ENCODE measurements around the gene PAGE4. TPM values are rescaled to one million over a fixed set of nuclear protein-coding genes. Genes with fewer than 3 reads are reported as not detected.

PAGE4 gene
- total and polyA plus RNA-seq, 9 of the 15 experiments (the other 6 are each of a cell fraction or from before 2014, with no cell fraction given): 0.99 to 8.0 (median 3.9) TPM

- TF ChIP-seq POLR3A (IDR thresholded peaks at IDR 0.05; ENCODE audit: borderline replicate concordance, extremely low read depth, insufficient read depth, insufficient read length): no peak
- TF ChIP-seq ZNF785 (CRISPR knock-in tag; IDR thresholded peaks at IDR 0.05): no peak
- TF ChIP-seq ARID1B (IDR thresholded peaks at IDR 0.05): peak; percentile 55; the same call in 1 of the 2 replicates
- no peak for TF ChIP-seq HDAC2 (IDR thresholded peaks at IDR 0.05)
- no peak for TF ChIP-seq MLLT1 (IDR thresholded peaks at IDR 0.05)
- peak in 1 of 3 experiments; percentile 37; a peak in 1 of 6 replicates for TF ChIP-seq ZBTB11 (CRISPR knock-in tag; IDR thresholded peaks at IDR 0.05)
- TF ChIP-seq ZNF263 (CRISPR knock-in tag; IDR thresholded peaks at IDR 0.05; ENCODE audit: borderline replicate concordance): no peak
- no peak for TF ChIP-seq KLF1 (tag; IDR thresholded peaks at IDR 0.05)
- TF ChIP-seq RUNX1 (IDR thresholded peaks at IDR 0.05; ENCODE audit: low read depth): no peak
- TF ChIP-seq ZNF444 (CRISPR knock-in tag; IDR thresholded peaks at IDR 0.05): no peak
- TF ChIP-seq GTF2A2 (tag; IDR thresholded peaks at IDR 0.05): no peak
- TF ChIP-seq ZNF764 (CRISPR knock-in tag; IDR thresholded peaks at IDR 0.05; ENCODE audit: low read depth): no peak
- TF ChIP-seq ZNF780A (CRISPR knock-in tag; IDR thresholded peaks at IDR 0.05): no peak
- TF ChIP-seq ZNF121 (CRISPR knock-in tag; conservative IDR thresholded peaks at IDR 0.05): no peak
- TF ChIP-seq NUFIP1 (IDR thresholded peaks at IDR 0.05; ENCODE audit: partially characterized antibody): no peak
- TF ChIP-seq FOXP4 (CRISPR knock-in tag; IDR thresholded peaks at IDR 0.05; ENCODE audit: borderline replicate concordance): no peak
- no peak for TF ChIP-seq IRF9 (tag; IDR thresholded peaks at IDR 0.05)
- no peak for TF ChIP-seq THAP7 (CRISPR knock-in tag; IDR thresholded peaks at IDR 0.05)
- TF ChIP-seq GTF2F1 (IDR thresholded peaks at IDR 0.05; ENCODE audit: low read depth, low read length): no peak
- no peak for TF ChIP-seq ZNF253 (CRISPR knock-in tag; conservative IDR thresholded peaks at IDR 0.05)
- TF ChIP-seq PTRF (tag; IDR thresholded peaks at IDR 0.05): no peak
- no peak for TF ChIP-seq ZNF586 (CRISPR knock-in tag; conservative IDR thresholded peaks at IDR 0.05)
Observed at GRCh38 chrX:49868739-49869138, 39.6 kb downstream of the PAGE4 start (continued).
